ENCODE measurements around the gene GLTPD2.
A peak's percentile ranks its signal among the peaks of the same experiment; 100 is the strongest.

GLTPD2 gene

GRCh38 chr17:4834681-4835020 is 45.9 kb downstream of the GLTPD2 start:
- H3K27ac ChIP-seq: peak overlapping the region; percentile 79
- TF ChIP-seq CTCF (IDR thresholded peaks at IDR 0.05) (no peak), ZFX (IDR thresholded peaks at IDR 0.05; ENCODE audit: borderline replicate concordance) (no peak)

- no peak overlapping the region for H3K27ac ChIP-seq
- TF ChIP-seq ZFX (IDR thresholded peaks at IDR 0.05; ENCODE audit: borderline replicate concordance): no peak
- no peak for TF ChIP-seq CTCF (IDR thresholded peaks at IDR 0.05)
Measured at GRCh38 chr17:4836221-4836620, 47.5 kb downstream of the GLTPD2 start.

GRCh38 chr17:4837471-4838308 is 48.9 kb downstream of the GLTPD2 start:
- no peak overlapping the region for H3K27ac ChIP-seq
- TF ChIP-seq CTCF (IDR thresholded peaks at IDR 0.05) (no peak), ZFX (IDR thresholded peaks at IDR 0.05; ENCODE audit: borderline replicate concordance) (no peak)

GRCh38 chr17:4838309-4838785 is 49.6 kb downstream of the GLTPD2 start:
- TF ChIP-seq ZFX (IDR thresholded peaks at IDR 0.05; ENCODE audit: borderline replicate concordance) (no peak), CTCF (IDR thresholded peaks at IDR 0.05) (no peak)
- no peak overlapping the region for H3K27ac ChIP-seq

- H3K27ac ChIP-seq: no peak overlapping the region
- TF ChIP-seq ZFX (IDR thresholded peaks at IDR 0.05; ENCODE audit: borderline replicate concordance) (no peak), CTCF (IDR thresholded peaks at IDR 0.05) (no peak)
Measured at GRCh38 chr17:4839221-4839620, 50.5 kb downstream of the GLTPD2 start.
